ENCODE data around the gene SIM1. TPM values are rescaled to one million over a fixed set of nuclear protein-coding genes. Genes with fewer than 3 reads are reported as not detected.

SIM1 gene
- total RNA-seq, 4 donors from 2014 or later = 0.18 to 0.72 (median 0.42) TPM

- WGBS = 76% methylated on average over 2 of the region's 2 CpGs
- H3K36me3 ChIP-seq = no peaks in the 10 kb centered on the region
- no peak overlapping the region for H3K27ac ChIP-seq
- no peaks in the 10 kb centered on the region for H3K4me1 ChIP-seq
- H3K27me3 ChIP-seq = no peaks in the 10 kb centered on the region
- no peak for TF ChIP-seq CTCF (IDR thresholded peaks at IDR 0.05)
- TF ChIP-seq POLR2A (IDR thresholded peaks at IDR 0.05) = no peak
- no peak for TF ChIP-seq EP300 (IDR thresholded peaks at IDR 0.05)
- TF ChIP-seq POLR2AphosphoS5 (IDR thresholded peaks at IDR 0.05) = no peak
- H3K4me3 ChIP-seq = no peak overlapping the region
- no peak for DNase-seq (ENCODE audit: low spot score in 2 of 2)
- peaks cover 4% of the 10 kb centered on the region for H3K9me3 ChIP-seq
Measured at GRCh38 chr6:100338090-100338489, 126.6 kb downstream of the SIM1 start.

- Histone ChIP-seq H3K9me3 (peaks cover 4% of the 10 kb centered on the region), H3K36me3 (no peaks in the 10 kb centered on the region), H3K27ac (no peak overlapping the region), H3K4me3 (no peak overlapping the region), H3K4me1 (no peaks in the 10 kb centered on the region), H3K27me3 (no peaks in the 10 kb centered on the region)
- 84% methylated on average over 2 of the region's 2 CpGs for WGBS
- TF ChIP-seq POLR2A (IDR thresholded peaks at IDR 0.05) (no peak), CTCF (IDR thresholded peaks at IDR 0.05) (no peak), POLR2AphosphoS5 (IDR thresholded peaks at IDR 0.05) (no peak), EP300 (IDR thresholded peaks at IDR 0.05) (no peak)
- DNase-seq (ENCODE audit: low spot score in 2 of 2) = no peak
Measured at GRCh38 chr6:100336876-100337275, 127.8 kb downstream of the SIM1 start.

- no peak for DNase-seq (ENCODE audit: low spot score in 2 of 2)
- Histone ChIP-seq H3K27ac (no peak overlapping the region), H3K4me1 (no peaks in the 10 kb centered on the region), H3K36me3 (no peaks in the 10 kb centered on the region), H3K9me3 (peaks cover 4% of the 10 kb centered on the region), H3K27me3 (no peaks in the 10 kb centered on the region), H3K4me3 (no peak overlapping the region)
- 35% methylated on average over 1 of the region's 1 CpG for WGBS
- TF ChIP-seq POLR2A (IDR thresholded peaks at IDR 0.05) (no peak), POLR2AphosphoS5 (IDR thresholded peaks at IDR 0.05) (no peak), EP300 (IDR thresholded peaks at IDR 0.05) (no peak)
Measured at GRCh38 chr6:100335991-100336390, 128.7 kb downstream of the SIM1 start.
